BLaER1 (cell line): ENCODE results near the gene TSHZ3.

Experiments used
- H3K27ac ChIP-seq: shearing (Covaris generic); formaldehyde crosslinking; 2 replicates; pipeline ENCODE4 v1.8.1; 2022
- H3K27me3 ChIP-seq: shearing (Covaris generic); formaldehyde crosslinking; 2 replicates; pipeline ENCODE4 v1.8.1; 2022
- H3K36me3 ChIP-seq: shearing (Covaris generic); formaldehyde crosslinking; 2 replicates; pipeline ENCODE4 v1.8.1; 2022
- H3K4me1 ChIP-seq: shearing (Covaris generic); formaldehyde crosslinking; 2 replicates; pipeline ENCODE4 v1.8.1; 2022
- H3K4me2 ChIP-seq: shearing (Covaris generic); formaldehyde crosslinking; 2 replicates; pipeline ENCODE4 v1.8.1; 2022
- H3K4me3 ChIP-seq: shearing (Covaris generic); formaldehyde crosslinking; 2 replicates; pipeline ENCODE4 v1.8.1; 2022
- H3K9ac ChIP-seq: shearing (Covaris generic); formaldehyde crosslinking; 2 replicates; pipeline ENCODE4 v1.8.1; 2022
- H3K9me3 ChIP-seq: shearing (Covaris generic); formaldehyde crosslinking; 2 replicates; pipeline ENCODE4 v1.8.1; 2022
- H4K20me1 ChIP-seq: shearing (Covaris generic); formaldehyde crosslinking; 2 replicates; pipeline ENCODE4 v1.8.1; 2022
- Cebpa-rat ChIP-seq: shearing (Covaris generic); IDR thresholded peaks from 2 replicates; pipeline ENCODE4 v1.8.1; 2022

TSHZ3 gene

GRCh38 chr19:31306006-31306753 is 43.1 kb downstream of the TSHZ3 start:
- Histone ChIP-seq H3K9me3 (no peaks in the 10 kb centered on the region), H3K4me2 (no peak overlapping the region), H3K36me3 (no peaks in the 10 kb centered on the region), H3K27me3 (no peaks in the 10 kb centered on the region), H3K4me3 (no peak overlapping the region), H3K27ac (no peak overlapping the region), H4K20me1 (peaks cover 33% of the 10 kb centered on the region), H3K9ac (no peak overlapping the region), H3K4me1 (no peaks in the 10 kb centered on the region; the same call in 1 of the 2 replicates)
- TF ChIP-seq Cebpa-rat = no peak

GRCh38 chr19:31304831-31305312 is 44.4 kb downstream of the TSHZ3 start:
- Histone ChIP-seq H3K4me2 (no peak overlapping the region), H3K27ac (no peak overlapping the region)
- no peak for TF ChIP-seq Cebpa-rat

GRCh38 chr19:31303262-31303815 is 45.9 kb downstream of the TSHZ3 start:
- no peaks in the 10 kb centered on the region for H3K9me3 ChIP-seq
- H3K4me3 ChIP-seq = no peak overlapping the region
- no peaks in the 10 kb centered on the region for H3K36me3 ChIP-seq
- TF ChIP-seq Cebpa-rat = no peak
- no peaks in the 10 kb centered on the region for H3K27me3 ChIP-seq
- H3K27ac ChIP-seq = no peak overlapping the region
- H3K9ac ChIP-seq = no peak overlapping the region
- no peak overlapping the region for H3K4me2 ChIP-seq
- H4K20me1 ChIP-seq = peaks cover 44% of the 10 kb centered on the region
- no peaks in the 10 kb centered on the region; the same call in 1 of the 2 replicates for H3K4me1 ChIP-seq

More at GRCh38 chr19:31304831-31305312, 44.4 kb downstream of the TSHZ3 start:
- Histone ChIP-seq H3K4me3 (no peak overlapping the region), H4K20me1 (peaks cover 44% of the 10 kb centered on the region), H3K9me3 (no peaks in the 10 kb centered on the region), H3K9ac (no peak overlapping the region), H3K36me3 (no peaks in the 10 kb centered on the region), H3K4me1 (no peaks in the 10 kb centered on the region; the same call in 1 of the 2 replicates), H3K27me3 (no peaks in the 10 kb centered on the region)

GRCh38 chr19:31301306-31301980 is 47.8 kb downstream of the TSHZ3 start:
- no peak for TF ChIP-seq Cebpa-rat
- H3K27me3 ChIP-seq = no peaks in the 10 kb centered on the region
- H3K27ac ChIP-seq = no peak overlapping the region
- H3K4me3 ChIP-seq = no peak overlapping the region
- no peaks in the 10 kb centered on the region for H3K9me3 ChIP-seq
- H3K4me1 ChIP-seq = no peaks in the 10 kb centered on the region; the same call in 1 of the 2 replicates
- H3K36me3 ChIP-seq = no peaks in the 10 kb centered on the region
- peaks cover 36% of the 10 kb centered on the region for H4K20me1 ChIP-seq
- no peak overlapping the region for H3K9ac ChIP-seq
- H3K4me2 ChIP-seq = no peak overlapping the region

GRCh38 chr19:31300422-31300821 is 48.8 kb downstream of the TSHZ3 start:
- H3K27me3 ChIP-seq = no peaks in the 10 kb centered on the region
- no peak overlapping the region for H3K27ac ChIP-seq
- TF ChIP-seq Cebpa-rat = no peak
- no peaks in the 10 kb centered on the region; the same call in 1 of the 2 replicates for H3K4me1 ChIP-seq
- no peak overlapping the region for H3K4me2 ChIP-seq
- no peak overlapping the region for H3K9ac ChIP-seq
- no peaks in the 10 kb centered on the region for H3K36me3 ChIP-seq
- peaks cover 26% of the 10 kb centered on the region; the same call in 1 of the 2 replicates for H4K20me1 ChIP-seq
- H3K9me3 ChIP-seq = no peaks in the 10 kb centered on the region
- H3K4me3 ChIP-seq = no peak overlapping the region

- Histone ChIP-seq H4K20me1 (peaks cover 21% of the 10 kb centered on the region; the same call in 1 of the 2 replicates), H3K36me3 (no peaks in the 10 kb centered on the region), H3K4me3 (no peak overlapping the region)
Measured at GRCh38 chr19:31299665-31300064, 49.6 kb downstream of the TSHZ3 start.

DNA sequence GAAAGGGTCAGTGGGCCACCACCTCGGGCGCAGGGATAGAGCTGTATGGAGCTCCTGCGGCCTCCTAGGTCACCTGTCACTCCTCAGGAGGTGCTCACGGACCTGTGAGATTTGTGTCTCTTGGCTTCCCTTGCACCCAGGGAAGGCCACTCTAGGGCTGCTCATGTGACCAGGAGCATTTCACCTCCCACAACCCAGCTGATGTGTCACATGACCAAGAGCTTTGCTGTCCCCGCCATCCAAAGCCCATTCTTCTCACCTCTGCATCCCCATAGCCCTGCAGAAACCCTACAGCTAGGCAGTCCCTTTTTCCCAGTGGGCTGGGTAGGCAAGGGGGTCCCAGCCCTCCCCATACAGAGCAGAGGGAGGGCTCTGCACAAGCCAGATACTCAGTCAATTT is 51.2 kb downstream of the TSHZ3 start:
- no peaks in the 10 kb centered on the region for H3K36me3 ChIP-seq
- no peaks in the 10 kb centered on the region for H3K4me1 ChIP-seq
- H3K4me2 ChIP-seq = no peak overlapping the region
- peaks cover 21% of the 10 kb centered on the region; the same call in 1 of the 2 replicates for H4K20me1 ChIP-seq
- H3K27ac ChIP-seq = no peak overlapping the region
- no peak overlapping the region for H3K9ac ChIP-seq
- H3K27me3 ChIP-seq = no peaks in the 10 kb centered on the region
- H3K9me3 ChIP-seq = no peaks in the 10 kb centered on the region
- no peak overlapping the region for H3K4me3 ChIP-seq
- no peak for TF ChIP-seq Cebpa-rat

More at GRCh38 chr19:31299665-31300064, 49.6 kb downstream of the TSHZ3 start:
- no peak overlapping the region for H3K4me2 ChIP-seq
- no peak for TF ChIP-seq Cebpa-rat
- H3K27me3 ChIP-seq = no peaks in the 10 kb centered on the region
- no peak overlapping the region for H3K27ac ChIP-seq
- H3K4me1 ChIP-seq = no peaks in the 10 kb centered on the region; the same call in 1 of the 2 replicates
- no peaks in the 10 kb centered on the region for H3K9me3 ChIP-seq
- no peak overlapping the region for H3K9ac ChIP-seq

- Histone ChIP-seq H3K4me1 (no peaks in the 10 kb centered on the region), H3K27me3 (no peaks in the 10 kb centered on the region), H3K4me2 (no peak overlapping the region), H3K9me3 (no peaks in the 10 kb centered on the region; the same call in 1 of the 2 replicates), H3K36me3 (no peaks in the 10 kb centered on the region), H3K9ac (no peak overlapping the region), H3K4me3 (no peak overlapping the region), H4K20me1 (peaks cover 18% of the 10 kb centered on the region; the same call in 1 of the 2 replicates), H3K27ac (no peak overlapping the region)
- no peak for TF ChIP-seq Cebpa-rat
Measured at GRCh38 chr19:31296741-31297390, 52.4 kb downstream of the TSHZ3 start.

GRCh38 chr19:31294189-31294588 is 55.0 kb downstream of the TSHZ3 start:
- no peak overlapping the region for H3K9ac ChIP-seq
- H3K27me3 ChIP-seq = no peaks in the 10 kb centered on the region
- H3K27ac ChIP-seq = no peak overlapping the region
- no peaks in the 10 kb centered on the region for H3K36me3 ChIP-seq
- no peak overlapping the region for H3K4me3 ChIP-seq
- no peaks in the 10 kb centered on the region for H3K4me1 ChIP-seq
- no peaks in the 10 kb centered on the region; the same call in 1 of the 2 replicates for H3K9me3 ChIP-seq
- peaks cover 8% of the 10 kb centered on the region; the same call in 1 of the 2 replicates for H4K20me1 ChIP-seq
- TF ChIP-seq Cebpa-rat = no peak
- H3K4me2 ChIP-seq = no peak overlapping the region
